ENCODE results near the gene TRIP12.
"Not testable (repeated sequence)": the region's sequence is repeated elsewhere in the genome, so short reads cannot be mapped to it uniquely, and the experiment has no call there.

Gene TRIP12

GRCh38 chr2:229874647-229875046 lies 47.2 kb downstream of the TRIP12 start:
- no peak for DNase-seq (ENCODE audit: low read depth in 2 of 2)

- DNase-seq (ENCODE audit: low read depth in 2 of 2): no peak
Observed at GRCh38 chr2:229873123-229873581, 48.7 kb downstream of the TRIP12 start.

GRCh38 chr2:229870903-229871656 lies 50.7 kb downstream of the TRIP12 start:
- no peak for DNase-seq (ENCODE audit: low read depth in 2 of 2)

GRCh38 chr2:229869226-229869625 lies 52.6 kb downstream of the TRIP12 start:
- DNase-seq (ENCODE audit: low read depth in 2 of 2): no peak

- no peak for DNase-seq (ENCODE audit: low read depth in 2 of 2)
Observed at GRCh38 chr2:229868794-229869193, 53.0 kb downstream of the TRIP12 start.

- DNase-seq (ENCODE audit: low read depth in 2 of 2): no peak
Observed at GRCh38 chr2:229865033-229865432, 56.8 kb downstream of the TRIP12 start.

- no peak for DNase-seq (ENCODE audit: low read depth in 2 of 2)
Observed at GRCh38 chr2:229861431-229861830, 60.4 kb downstream of the TRIP12 start.

- no peak for DNase-seq (ENCODE audit: low read depth in 2 of 2)
Observed at GRCh38 chr2:229860334-229860733, 61.5 kb downstream of the TRIP12 start.

GRCh38 chr2:229858351-229858750 lies 63.5 kb downstream of the TRIP12 start:
- no peak for DNase-seq (ENCODE audit: low read depth in 2 of 2)

- DNase-seq (ENCODE audit: low read depth in 2 of 2): no peak
Observed at GRCh38 chr2:229857634-229858033, 64.2 kb downstream of the TRIP12 start.

GRCh38 chr2:229856413-229856812 lies 65.4 kb downstream of the TRIP12 start:
- DNase-seq (ENCODE audit: low read depth in 2 of 2): no peak

- no peak for DNase-seq (ENCODE audit: low read depth in 2 of 2)
Observed at GRCh38 chr2:229855116-229855515, 66.7 kb downstream of the TRIP12 start.

GRCh38 chr2:229852565-229852964 lies 69.2 kb downstream of the TRIP12 start:
- peak in 1 of 2 donors; percentile 19 for DNase-seq (ENCODE audit: low read depth in 2 of 2)

- DNase-seq (ENCODE audit: low read depth in 2 of 2): no peak
Observed at GRCh38 chr2:229851870-229852269, 69.9 kb downstream of the TRIP12 start.

- DNase-seq (ENCODE audit: low read depth in 2 of 2): not testable (repeated sequence)
Observed at GRCh38 chr2:229850355-229851275, 71.2 kb downstream of the TRIP12 start.

GRCh38 chr2:229849073-229849472 lies 72.7 kb downstream of the TRIP12 start:
- DNase-seq (ENCODE audit: low read depth in 2 of 2): no peak

- no peak for DNase-seq (ENCODE audit: low read depth in 2 of 2)
Observed at GRCh38 chr2:229843613-229844012, 78.2 kb downstream of the TRIP12 start.

GRCh38 chr2:229838729-229839128 lies 83.1 kb downstream of the TRIP12 start:
- DNase-seq (ENCODE audit: low read depth in 2 of 2): no peak

- no peak for DNase-seq (ENCODE audit: low read depth in 2 of 2)
Observed at GRCh38 chr2:229836847-229837246, 85.0 kb downstream of the TRIP12 start.

- no peak for DNase-seq (ENCODE audit: low read depth in 2 of 2)
Observed at GRCh38 chr2:229835596-229836283, 86.1 kb downstream of the TRIP12 start.

GRCh38 chr2:229834368-229834767 lies 87.4 kb downstream of the TRIP12 start:
- DNase-seq (ENCODE audit: low read depth in 2 of 2): not testable (repeated sequence)

- DNase-seq (ENCODE audit: low read depth in 2 of 2): no peak
Observed at GRCh38 chr2:229832510-229832898, 89.3 kb downstream of the TRIP12 start.
